NCI-H748 (cell line): ENCODE results near the gene NPB.
A peak's percentile ranks its signal among the peaks of the same experiment; 100 is the strongest.

Experiments
- DNase-seq: peaks from one replicate; lab custom pipeline; 2025; ENCODE audit not compliant: unreplicated experiment; lab: John Stamatoyannopoulos, UW

Gene NPB

GRCh38 chr17:81924557-81925532, 22.8 kb downstream of the NPB start:
- DNase-seq: no peak

DNA sequence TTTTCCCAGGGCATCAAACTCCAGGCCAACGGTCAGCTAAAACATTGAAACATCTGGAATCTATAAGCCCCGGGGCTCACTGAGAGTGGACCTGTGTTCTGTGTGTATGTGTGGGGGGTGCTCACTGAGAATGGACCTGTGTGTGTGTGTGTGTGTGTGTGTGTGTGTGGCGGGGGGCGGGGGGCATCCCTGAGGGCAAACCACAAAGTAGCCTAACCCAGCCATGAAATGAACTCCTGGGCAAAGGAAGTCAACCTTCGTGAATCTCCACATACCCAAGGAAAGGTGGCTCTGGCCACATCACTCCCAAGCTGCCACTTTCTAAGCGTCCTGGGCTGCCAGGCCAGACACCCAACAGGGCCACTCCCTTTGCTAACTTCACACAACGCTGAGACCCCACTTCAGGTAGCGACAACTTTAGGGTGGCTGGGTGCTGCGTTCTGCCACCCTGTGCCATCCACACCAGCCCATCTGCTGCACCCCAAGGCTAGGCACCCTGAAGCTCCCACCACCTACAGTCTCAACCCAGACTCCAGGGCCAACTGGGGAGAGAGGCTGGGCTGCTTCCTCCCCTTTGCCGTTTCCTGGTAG, 23.9 kb downstream of the NPB start:
- DNase-seq: no peak

GRCh38 chr17:81926451-81927151, 24.6 kb downstream of the NPB start:
- DNase-seq: peak; percentile 47

DNA sequence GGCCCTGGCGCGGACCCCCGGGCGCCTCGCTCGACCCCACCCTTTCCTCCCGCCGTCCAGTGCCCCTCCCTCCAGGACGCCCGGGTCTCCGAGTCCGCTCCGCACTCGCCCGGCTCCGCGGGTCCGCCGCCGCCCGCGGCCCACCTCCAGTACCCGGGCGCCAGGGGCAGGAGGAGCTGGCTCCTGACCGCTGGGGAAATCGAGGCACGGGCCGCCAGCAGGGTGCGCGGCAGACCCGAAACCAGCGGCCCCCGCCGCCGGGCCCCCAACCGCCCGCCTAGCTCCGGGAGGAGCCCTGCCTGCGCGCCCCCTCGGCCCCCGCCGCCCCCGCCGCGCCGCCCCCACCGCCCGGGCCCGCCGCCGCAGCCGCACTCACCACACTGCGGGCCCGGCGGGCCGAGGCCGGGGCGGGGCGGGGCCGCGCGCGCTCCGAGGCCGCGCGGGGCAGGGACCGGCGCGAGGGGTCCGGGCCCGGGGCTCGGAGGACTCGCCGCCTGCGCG, 25.2 kb downstream of the NPB start:
- no peak for DNase-seq

DNA sequence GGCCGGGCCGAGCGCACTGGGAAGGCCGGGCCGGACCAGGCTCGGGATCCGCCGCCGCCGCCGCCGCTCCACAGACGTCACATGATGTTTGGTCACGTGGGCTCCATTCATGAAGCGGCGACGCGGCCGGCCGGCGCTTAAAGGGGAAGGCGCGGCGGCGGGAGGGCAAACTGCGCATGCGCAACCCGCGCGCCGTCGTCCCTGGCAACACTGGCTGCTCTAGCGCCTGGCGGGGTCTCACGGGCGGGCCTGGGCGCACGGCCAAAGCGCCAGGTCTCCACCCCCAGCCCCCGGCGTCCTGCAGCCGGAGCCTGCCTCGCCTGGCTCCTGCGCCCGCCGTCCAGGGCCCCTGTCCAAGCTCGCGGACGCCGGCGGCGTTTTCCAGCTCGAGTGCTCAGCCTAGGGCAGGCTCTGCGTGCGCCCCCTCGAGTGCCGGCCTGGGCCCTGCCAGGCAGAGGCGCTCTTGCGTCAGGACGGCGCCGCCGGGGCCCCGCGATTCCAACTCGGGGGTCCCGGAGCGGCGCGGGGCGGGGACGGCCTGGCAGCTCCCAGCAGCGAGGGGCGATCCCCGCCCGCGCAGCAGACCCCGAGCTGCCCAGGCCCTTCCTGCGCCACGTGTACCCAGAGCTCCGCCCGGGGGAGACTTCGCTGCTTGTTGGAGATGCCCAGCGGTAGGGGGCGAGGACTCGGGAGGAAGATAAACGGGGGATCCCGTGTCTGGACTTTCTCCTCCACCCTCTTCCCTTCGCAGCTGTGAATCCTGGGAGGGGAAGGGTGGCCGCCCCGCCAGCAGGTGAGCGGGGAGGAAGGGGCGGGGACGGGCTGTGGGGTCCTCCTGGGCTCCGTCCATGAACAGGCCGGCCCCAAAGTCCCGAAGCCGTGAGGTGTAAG, 25.9 kb downstream of the NPB start, which contains the start of gene MAFG:
Gene MAFG (minus strand): TSS at position 83 of the 891 bp plus-strand sequence. CDS start 4,550 bp downstream, outside the sequence.
- peak; percentile 96 for DNase-seq

DNA sequence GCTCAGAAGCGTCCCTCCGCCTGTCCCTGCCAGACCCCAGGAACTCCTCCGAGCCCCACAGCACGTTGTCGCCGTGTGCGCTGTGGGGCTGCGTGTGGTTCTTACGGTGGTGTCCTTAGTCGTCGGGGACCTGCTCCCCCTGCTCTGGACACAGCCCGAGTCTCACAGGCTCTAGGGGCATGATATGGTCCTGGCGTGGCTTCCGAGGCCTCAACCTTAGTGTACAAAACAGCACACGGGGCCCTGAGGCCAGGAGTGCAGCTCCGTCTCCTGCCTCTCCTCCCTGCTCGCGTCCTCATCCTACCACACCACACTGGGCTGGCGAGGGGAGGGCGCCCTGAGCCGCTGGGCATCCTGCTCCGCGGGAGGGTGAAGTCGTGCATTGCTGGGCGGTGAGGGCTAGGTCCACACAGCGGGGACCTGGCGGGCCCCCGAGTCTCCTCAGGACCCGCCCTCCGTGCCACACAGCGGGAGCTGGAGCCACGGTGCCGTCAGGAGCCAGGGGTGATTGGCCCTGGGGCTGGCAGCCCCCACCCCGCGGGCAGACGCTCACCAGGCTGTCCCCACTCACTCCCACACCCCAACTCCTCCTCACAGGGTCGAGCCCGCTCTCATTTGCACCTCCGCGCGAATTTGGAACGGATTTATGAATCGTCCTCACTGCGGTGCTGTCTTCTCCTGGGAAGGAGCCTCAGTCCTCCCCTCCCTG, 26.7 kb downstream of the NPB start:
- peak; percentile 56 for DNase-seq

- no peak for DNase-seq
Measured at GRCh38 chr17:81929253-81930141, 27.5 kb downstream of the NPB start.

DNA sequence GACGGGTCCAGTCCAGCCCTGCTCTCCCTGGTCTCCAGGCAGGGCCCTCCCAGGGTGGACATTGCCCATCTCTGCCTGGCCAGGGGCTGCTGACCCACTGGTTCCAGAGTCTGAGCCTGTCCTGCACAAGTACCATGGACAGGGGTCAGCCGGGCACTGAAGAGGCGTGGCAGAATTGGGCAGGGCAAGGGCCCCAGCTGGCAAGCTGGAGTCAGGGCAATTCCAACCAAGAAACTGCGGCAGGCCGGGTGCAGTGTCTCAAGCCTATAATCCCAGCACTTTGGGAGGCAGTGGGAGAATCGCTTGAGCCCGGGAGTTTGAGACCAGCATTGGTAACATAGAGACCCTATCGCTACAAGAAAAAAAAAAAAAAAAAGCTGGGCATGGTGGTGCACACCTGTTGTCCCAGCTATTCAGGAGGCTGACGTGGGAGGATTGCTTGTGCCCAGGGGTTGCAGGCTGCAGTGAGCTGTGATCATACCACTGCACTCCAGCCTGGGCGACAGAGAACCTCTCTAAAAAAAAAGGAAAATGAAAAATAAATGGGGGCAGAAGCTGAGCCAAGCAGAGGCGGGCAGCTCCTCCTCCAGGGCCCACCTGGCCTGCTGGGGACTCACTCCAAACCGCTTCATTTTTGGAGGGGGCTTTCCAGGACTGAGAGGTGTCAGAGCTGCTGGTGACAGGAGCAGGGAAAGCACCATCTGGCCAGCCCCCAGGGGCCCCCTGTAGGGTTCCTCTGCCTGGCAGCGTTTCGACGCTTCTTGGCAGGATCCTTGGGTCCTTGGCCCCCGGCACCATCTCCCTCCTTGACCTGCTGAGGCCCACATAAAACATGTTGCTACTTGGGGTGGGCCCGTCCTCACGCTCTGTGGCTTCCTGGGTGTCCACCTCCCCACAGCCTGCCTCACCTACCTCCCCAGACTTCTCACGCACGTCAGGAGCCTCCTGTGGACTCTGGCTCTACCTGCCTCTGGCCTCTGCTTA, 28.4 kb downstream of the NPB start:
- no peak for DNase-seq

DNA sequence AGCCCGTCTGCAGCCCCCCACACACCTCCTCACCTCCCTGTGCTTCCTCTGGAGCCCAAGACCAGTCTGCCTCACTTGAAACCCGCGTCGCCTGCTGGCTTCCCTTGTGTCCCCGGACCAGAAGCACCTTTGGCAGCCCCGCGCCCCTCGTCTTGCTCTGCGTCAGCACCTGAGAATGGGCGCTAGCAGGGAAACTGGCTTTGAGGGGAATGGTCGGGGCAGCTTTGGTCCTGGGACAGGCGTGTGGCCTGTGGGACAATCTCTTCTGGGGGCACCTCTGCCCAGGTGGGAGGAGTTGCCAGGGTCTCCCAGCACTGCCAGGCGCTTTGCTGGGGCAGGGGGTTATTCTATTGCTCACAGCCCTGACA, 29.1 kb downstream of the NPB start:
- DNase-seq: no peak

DNA sequence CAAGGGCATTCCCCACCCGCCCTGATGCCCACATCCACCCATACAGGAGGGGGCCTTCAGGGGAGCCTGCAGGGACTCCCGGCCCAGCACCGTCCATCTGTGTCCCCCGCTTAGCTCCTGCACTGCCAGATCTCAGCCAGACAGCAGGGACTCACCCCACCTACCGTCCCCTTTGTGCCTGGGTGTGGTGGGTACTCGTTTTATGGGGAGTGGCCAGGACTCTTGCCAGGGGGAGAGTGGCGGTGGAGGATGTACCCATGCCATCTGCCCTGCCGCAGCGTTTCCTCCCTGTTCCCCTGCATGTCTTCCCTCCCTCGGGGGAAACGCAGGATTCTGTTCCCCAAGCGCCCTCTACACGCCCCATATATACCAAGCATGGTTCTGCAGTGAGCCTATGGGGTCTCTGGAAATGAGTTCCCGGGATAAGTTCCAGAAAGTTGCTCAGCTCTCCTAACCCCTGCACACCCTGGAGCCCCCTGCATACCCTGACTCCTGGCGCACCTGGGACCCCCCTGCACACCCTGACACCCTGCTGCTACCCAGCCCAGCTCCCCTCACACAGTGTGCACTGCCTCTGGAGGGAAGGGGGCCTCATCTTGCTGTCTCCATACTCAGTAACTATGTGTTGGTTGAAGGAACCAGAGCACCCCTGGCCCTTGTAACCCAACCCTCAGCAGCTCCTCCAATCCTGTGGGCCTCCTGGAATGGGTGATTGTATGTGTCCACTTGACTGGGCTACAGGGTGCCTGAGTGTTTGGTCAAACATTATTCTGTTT, 29.7 kb downstream of the NPB start:
- peak; percentile 31 for DNase-seq

DNA sequence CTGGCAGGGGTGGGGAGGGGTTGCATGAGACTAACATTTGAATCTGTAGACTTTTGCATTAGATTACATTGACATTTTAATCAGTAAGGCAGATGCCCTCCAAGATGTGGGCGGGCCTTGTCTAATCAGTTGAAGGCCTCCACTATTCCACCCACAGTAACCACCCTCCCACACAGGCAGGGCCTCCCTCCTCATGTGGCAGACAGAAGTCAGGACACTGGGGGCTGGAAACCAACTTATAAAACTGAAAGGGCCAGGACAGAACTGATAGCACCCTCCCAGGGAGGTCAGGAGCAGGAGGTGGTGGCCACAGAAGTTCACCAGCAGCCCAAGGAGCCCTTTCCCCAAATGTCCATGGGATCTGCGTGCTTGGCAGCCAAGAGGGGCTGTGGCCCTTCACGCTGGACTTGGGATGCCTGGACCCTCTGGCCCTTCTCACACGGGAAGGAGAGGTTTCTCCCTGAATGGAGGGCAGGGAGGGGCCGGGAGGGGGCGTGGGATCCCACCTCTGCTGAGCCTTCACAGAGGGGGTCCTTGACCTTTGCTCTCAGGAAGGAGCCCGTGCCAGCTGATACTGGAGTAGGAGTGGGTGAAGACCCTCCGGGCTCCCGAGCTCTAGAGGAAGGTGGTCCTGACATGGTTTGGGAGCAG, 30.4 kb downstream of the NPB start:
- DNase-seq: no peak

GRCh38 chr17:81933178-81933699, 31.2 kb downstream of the NPB start:
- DNase-seq: no peak

DNA sequence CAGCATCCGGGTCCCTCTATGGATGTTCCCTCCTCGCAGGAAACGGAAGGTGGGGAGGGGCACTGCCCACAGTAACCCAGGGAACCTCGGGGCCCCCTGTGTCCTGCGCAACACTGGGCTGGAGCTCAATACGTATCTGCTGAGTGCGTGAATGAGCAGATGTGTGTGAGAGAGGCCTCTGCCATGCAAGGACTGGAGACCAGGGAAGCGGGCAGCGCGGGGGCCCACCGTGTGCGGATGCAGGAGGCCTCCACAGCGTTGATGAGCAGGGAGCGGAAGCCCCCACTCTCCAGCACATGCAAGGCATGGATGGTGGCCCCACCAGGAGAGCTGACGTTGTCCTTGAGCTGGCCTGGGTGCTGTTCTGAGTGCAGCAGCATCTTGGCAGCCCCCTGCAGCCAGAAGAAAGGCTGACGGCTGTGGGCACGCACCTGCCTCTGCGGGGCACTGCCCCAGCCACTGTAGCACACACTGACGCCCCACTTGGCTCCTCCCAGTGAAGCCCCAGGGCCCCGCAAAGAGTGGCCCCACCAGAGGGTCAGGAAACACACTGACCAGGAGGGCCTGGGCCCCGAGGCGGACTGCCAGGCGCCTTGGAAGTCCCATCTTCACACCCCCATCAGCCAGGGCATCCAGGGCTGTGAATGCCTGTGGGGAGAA, 32.2 kb downstream of the NPB start:
- DNase-seq: no peak

DNA sequence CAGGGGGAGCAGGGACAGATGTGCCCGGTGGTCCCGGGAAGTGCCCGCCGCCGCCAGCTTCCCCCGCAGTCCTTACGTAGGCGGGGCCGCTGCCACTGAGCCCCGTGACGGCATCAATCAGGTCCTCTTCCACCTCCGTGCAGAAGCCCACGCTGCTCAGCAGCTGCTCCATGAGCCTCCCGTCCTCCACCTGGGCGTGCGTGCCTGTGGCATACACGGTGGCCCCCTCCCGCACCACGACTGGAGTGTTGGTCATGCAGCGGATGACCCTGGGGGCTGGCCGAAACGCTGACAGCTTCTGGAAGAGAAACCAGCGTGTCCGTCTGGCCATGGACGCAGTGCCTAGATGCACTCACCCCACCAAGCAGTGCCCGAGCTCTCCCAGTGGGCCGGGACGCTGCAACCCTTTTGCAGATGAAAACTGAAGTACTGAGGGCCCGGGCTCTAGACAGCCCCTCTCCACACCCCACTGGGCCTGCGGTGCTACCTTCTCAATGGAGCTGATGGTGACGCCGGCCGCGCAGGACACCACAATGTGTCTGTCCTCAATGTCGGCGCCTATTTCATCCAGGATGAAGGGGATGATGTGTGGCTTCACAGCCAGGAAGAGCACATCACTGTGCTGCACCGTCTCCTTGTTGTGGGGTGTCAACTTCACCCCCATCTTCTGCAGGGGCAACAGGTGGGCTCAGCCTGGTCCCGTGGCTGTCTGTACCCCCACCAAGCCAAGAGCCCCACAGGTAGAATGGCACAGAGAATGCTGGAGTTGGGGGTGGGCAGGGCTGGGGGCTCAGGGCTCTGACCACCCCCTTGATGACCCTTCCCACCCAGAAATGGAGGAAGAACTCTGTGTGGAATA, 33.0 kb downstream of the NPB start:
- DNase-seq: no peak

DNA sequence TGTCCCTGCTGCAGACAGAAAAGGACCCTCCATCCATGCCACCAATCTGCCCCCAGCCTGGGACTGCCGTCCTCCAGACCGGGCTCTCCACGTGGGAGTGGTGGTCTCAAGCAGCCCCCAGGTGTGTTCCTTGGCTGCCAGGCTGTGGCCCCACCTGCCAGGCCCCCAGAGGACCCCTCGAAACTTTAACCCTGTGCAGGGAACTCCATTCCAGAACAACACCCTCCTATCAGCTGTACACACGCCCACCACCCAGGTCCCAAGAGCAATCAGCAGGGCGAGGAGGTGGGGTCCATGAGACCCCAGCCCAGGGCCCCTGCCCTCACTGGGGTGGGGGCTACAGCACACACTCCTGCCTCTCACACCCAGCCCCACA, 33.7 kb downstream of the NPB start:
- no peak for DNase-seq
